Activated naive CD4-positive, alpha-beta T cell treated with anti-CD3 and anti-CD28 coated beads for 36 hours (primary cell): ENCODE measurements around the gene CYP3A5. TPM values are rescaled to one million over a fixed set of nuclear protein-coding genes. Genes with fewer than 3 reads are reported as not detected.
"Not testable (repeated sequence)": the region's sequence is repeated elsewhere in the genome, so short reads cannot be mapped to it uniquely, and the experiment has no call there.

Experiments
- CTCF ChIA-PET: fragments of 350-600 bp; sonication (Branson Sonifier 250); formaldehyde crosslinking; loops from one replicate; lab custom pipeline; 2021; ENCODE audit warnings: antibody characterized with exemption; lab: Charles Lee
- DNase-seq: peaks from one replicate; pipeline ENCODE4 v3.0.0-alpha.2; 2020
- H3K27ac Mint-ChIP-seq: one replicate; pipeline ENCODE4 v1.8.0; 2021; ENCODE audit warnings: mild to moderate bottlenecking, mixed read lengths
- H3K27me3 Mint-ChIP-seq: one replicate; pipeline ENCODE4 v1.8.0; 2021; ENCODE audit warnings: low read depth, mixed read lengths
- H3K36me3 Mint-ChIP-seq: one replicate; pipeline ENCODE4 v1.8.0; 2021; ENCODE audit warnings: low read depth, mixed read lengths
- H3K4me1 Mint-ChIP-seq: one replicate; pipeline ENCODE4 v1.8.0; 2021; ENCODE audit warnings: low read depth, mixed read lengths
- H3K4me3 Mint-ChIP-seq: one replicate; pipeline ENCODE4 v1.8.0; 2021; ENCODE audit warnings: mild to moderate bottlenecking, moderate library complexity, mixed read lengths
- H3K9me3 Mint-ChIP-seq: one replicate; pipeline ENCODE4 v1.8.0; 2021; ENCODE audit warnings: mixed read lengths
- intact Hi-C: fragments of 100-400 bp; cut with micrococcal nuclease; formaldehyde crosslinking; loops from one replicate; pipeline ENCODE4 v1.15.1; 2023
- total RNA-seq, 2 experiments: library from RNA; stranded (reverse); gene quantifications; one replicate each; pipeline ENCODE4 v1.2.3, GENCODE V29; 2021

The CYP3A5 gene
- total RNA-seq, 2 experiments from 2014 or later: 0.86 TPM

GRCh38 chr7:99651290-99651689, 28.5 kb downstream of the CYP3A5 start:
- peaks cover 19% of the 10 kb centered on the region for H3K4me1 Mint-ChIP-seq
- peaks cover 31% of the 10 kb centered on the region for H3K36me3 Mint-ChIP-seq
- DNase-seq: no peak
- H3K4me3 Mint-ChIP-seq: no peak overlapping the region
- H3K27me3 Mint-ChIP-seq: no peaks in the 10 kb centered on the region
- no peaks in the 10 kb centered on the region for H3K9me3 Mint-ChIP-seq
- H3K27ac Mint-ChIP-seq: no peak overlapping the region
- intact Hi-C loops: no loop called here
- CTCF ChIA-PET: interaction anchor here (1.1 kb wide), 1 partner anchor 9 kb away, joined by 3 read pairs; no protein-coding TSS in a partner anchor

- CTCF ChIA-PET: no interaction called here
- Mint-ChIP-seq H3K4me1 (peaks cover 18% of the 10 kb centered on the region), H3K9me3 (no peaks in the 10 kb centered on the region), H3K27me3 (no peaks in the 10 kb centered on the region), H3K36me3 (peaks cover 40% of the 10 kb centered on the region), H3K27ac (peak overlapping the region; percentile 84), H3K4me3 (no peak overlapping the region)
- intact Hi-C loops: loop anchor here (1.0 to 2.0 kb wide), 4 partner anchors 12 to 139 kb away; no protein-coding TSS in a partner anchor
- peak; percentile 74 for DNase-seq
These were observed 31.0 kb downstream of the CYP3A5 start for GRCh38 chr7:99648843-99649242.

- H3K27me3 Mint-ChIP-seq: no peaks in the 10 kb centered on the region
- H3K4me1 Mint-ChIP-seq: peaks cover 31% of the 10 kb centered on the region
- H3K36me3 Mint-ChIP-seq: peaks cover 41% of the 10 kb centered on the region
- no peak overlapping the region for H3K27ac Mint-ChIP-seq
- no peak overlapping the region for H3K4me3 Mint-ChIP-seq
- intact Hi-C loops: no loop called here
- DNase-seq: no peak
- H3K9me3 Mint-ChIP-seq: no peaks in the 10 kb centered on the region
- CTCF ChIA-PET: no interaction called here
These were observed 34.2 kb downstream of the CYP3A5 start for GRCh38 chr7:99645590-99645989.

GRCh38 chr7:99644431-99644830, 35.4 kb downstream of the CYP3A5 start:
- no peaks in the 10 kb centered on the region for H3K9me3 Mint-ChIP-seq
- H3K36me3 Mint-ChIP-seq: peaks cover 42% of the 10 kb centered on the region
- H3K4me1 Mint-ChIP-seq: peaks cover 35% of the 10 kb centered on the region
- no peak overlapping the region for H3K27ac Mint-ChIP-seq
- CTCF ChIA-PET: no interaction called here
- H3K27me3 Mint-ChIP-seq: no peaks in the 10 kb centered on the region
- DNase-seq: no peak
- no peak overlapping the region for H3K4me3 Mint-ChIP-seq
- intact Hi-C loops: no loop called here

- peaks cover 46% of the 10 kb centered on the region for H3K36me3 Mint-ChIP-seq
- H3K27ac Mint-ChIP-seq: no peak overlapping the region
- H3K9me3 Mint-ChIP-seq: no peaks in the 10 kb centered on the region
- intact Hi-C loops: no loop called here
- no peaks in the 10 kb centered on the region for H3K27me3 Mint-ChIP-seq
- no peak for DNase-seq
- H3K4me3 Mint-ChIP-seq: no peak overlapping the region
- CTCF ChIA-PET: no interaction called here
- peaks cover 36% of the 10 kb centered on the region for H3K4me1 Mint-ChIP-seq
These were observed 36.3 kb downstream of the CYP3A5 start for GRCh38 chr7:99643464-99643863.

- H3K9me3 Mint-ChIP-seq: no peaks in the 10 kb centered on the region
- H3K36me3 Mint-ChIP-seq: peaks cover 49% of the 10 kb centered on the region
- peaks cover 44% of the 10 kb centered on the region for H3K4me1 Mint-ChIP-seq
- intact Hi-C loops: no loop called here
- H3K27me3 Mint-ChIP-seq: no peaks in the 10 kb centered on the region
- no peak for DNase-seq
- CTCF ChIA-PET: no interaction called here
- no peak overlapping the region for H3K4me3 Mint-ChIP-seq
- peak overlapping the region; percentile 33 for H3K27ac Mint-ChIP-seq
These were observed 37.8 kb downstream of the CYP3A5 start for GRCh38 chr7:99642027-99642426.

DNA sequence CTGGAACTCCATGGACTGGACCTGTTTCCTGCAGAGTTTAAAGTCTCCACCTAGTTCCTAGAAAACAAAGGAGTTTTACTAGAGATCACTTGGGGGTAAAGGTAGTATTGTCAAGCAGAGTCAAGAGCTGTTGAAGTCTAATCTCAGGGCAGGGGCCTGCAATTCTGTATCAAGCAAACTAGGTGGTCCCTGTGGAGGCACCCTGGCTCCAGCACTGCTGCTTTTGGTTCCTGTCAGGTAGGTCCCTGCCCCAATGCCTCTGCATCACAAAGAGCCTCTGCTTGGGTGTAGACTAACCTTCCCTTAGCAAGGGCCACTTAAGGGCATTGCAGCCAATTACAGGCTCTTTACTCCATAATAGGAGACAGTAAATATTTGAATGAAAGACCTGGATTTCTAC, 40.5 kb downstream of the CYP3A5 start:
- peaks cover 39% of the 10 kb centered on the region for H3K36me3 Mint-ChIP-seq
- peaks cover 60% of the 10 kb centered on the region for H3K4me1 Mint-ChIP-seq
- DNase-seq: no peak
- no peak overlapping the region for H3K4me3 Mint-ChIP-seq
- intact Hi-C loops: no loop called here
- peak overlapping the region; percentile 97 for H3K27ac Mint-ChIP-seq
- H3K27me3 Mint-ChIP-seq: no peaks in the 10 kb centered on the region
- CTCF ChIA-PET: no interaction called here
- no peaks in the 10 kb centered on the region for H3K9me3 Mint-ChIP-seq

DNA sequence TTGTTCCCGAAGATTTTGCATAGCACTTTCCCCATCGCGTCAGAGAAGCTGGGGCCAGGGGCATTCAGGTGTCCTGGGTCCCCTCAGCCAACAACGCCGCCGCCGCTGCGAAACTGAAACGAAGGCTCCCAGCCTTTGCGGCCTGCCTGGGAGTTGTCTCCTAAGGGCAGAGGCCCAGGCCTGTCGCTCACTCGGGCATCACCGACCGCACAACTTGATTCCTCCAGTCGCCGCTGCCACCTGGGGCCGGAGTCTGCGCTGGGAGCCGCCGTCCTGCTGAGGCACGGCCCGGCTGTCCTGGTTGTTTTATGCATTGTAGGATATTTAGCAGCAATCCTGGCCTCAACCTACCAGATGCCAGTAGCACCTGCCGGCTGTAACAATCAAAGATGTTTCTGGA, 41.1 kb downstream of the CYP3A5 start:
- intact Hi-C loops: no loop called here
- Mint-ChIP-seq H3K4me1 (peaks cover 65% of the 10 kb centered on the region), H3K36me3 (peaks cover 42% of the 10 kb centered on the region), H3K4me3 (no peak overlapping the region), H3K27ac (peak overlapping the region; percentile 97), H3K27me3 (no peaks in the 10 kb centered on the region), H3K9me3 (no peaks in the 10 kb centered on the region)
- CTCF ChIA-PET: no interaction called here
- DNase-seq: no peak

- not testable (repeated sequence) for H3K4me3 Mint-ChIP-seq, H3K27me3 Mint-ChIP-seq, H3K9me3 Mint-ChIP-seq, DNase-seq
- CTCF ChIA-PET: interaction anchor here (0.9 kb wide), 1 partner anchor 22 kb away, joined by 5 read pairs; no protein-coding TSS in a partner anchor
- Mint-ChIP-seq H3K36me3 (peaks cover 42% of the 10 kb centered on the region), H3K27ac (peak overlapping the region; percentile 97), H3K4me1 (peaks cover 74% of the 10 kb centered on the region)
- intact Hi-C loops: loop anchor here (1.0 to 2.0 kb wide), 6 partner anchors 12 to 383 kb away; no protein-coding TSS in a partner anchor
These were observed 42.4 kb downstream of the CYP3A5 start for GRCh38 chr7:99637414-99637813.

DNA sequence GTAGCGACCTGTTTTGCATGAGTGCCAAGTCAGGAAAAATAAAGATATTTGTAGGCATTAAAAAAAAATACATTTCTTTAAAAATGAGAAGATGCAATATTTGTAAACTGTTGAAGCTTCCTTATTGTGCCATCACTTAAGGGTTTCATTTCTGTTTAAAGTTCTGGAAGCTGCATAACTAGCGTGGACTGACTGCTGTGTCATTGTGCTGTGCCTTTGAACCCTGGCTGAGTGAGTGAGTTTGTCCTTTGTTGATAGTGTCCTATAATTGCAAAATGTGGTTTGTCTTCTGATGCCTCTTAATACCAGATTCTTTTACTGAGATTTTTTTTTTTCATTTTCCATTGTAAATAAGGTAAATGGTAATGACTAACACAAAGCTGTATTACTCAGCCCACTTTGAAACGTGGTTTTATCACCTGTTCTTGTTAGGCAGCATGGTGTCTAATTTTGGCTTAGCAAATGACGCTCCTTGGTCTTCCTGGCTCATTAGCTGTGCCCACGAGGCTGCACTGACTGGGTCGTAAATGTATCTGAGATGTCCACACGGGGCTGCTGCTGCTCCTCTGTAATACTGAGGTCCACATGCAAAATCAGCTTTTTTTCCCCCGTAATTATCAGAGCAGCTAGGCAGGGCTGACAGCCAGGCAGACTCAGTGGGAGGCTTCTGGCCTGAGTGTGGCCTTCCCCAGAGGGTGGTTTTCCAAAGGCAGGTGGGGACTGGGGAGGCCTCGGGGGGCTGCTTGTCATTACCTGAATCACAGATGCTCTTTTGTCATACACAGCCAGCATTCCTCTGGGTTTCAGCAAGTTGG, 48.3 kb downstream of the CYP3A5 start:
- CTCF ChIA-PET: interaction anchor here (0.7 to 1.8 kb wide), 14 partner anchors 9 to 359 kb away, joined by 3 to 7 read pairs (median 4); no protein-coding TSS in a partner anchor
- H3K36me3 Mint-ChIP-seq: peaks cover 58% of the 10 kb centered on the region
- H3K27me3 Mint-ChIP-seq: no peaks in the 10 kb centered on the region
- no peak overlapping the region for H3K4me3 Mint-ChIP-seq
- H3K9me3 Mint-ChIP-seq: no peaks in the 10 kb centered on the region
- peak; percentile 85 for DNase-seq
- H3K4me1 Mint-ChIP-seq: peaks cover 62% of the 10 kb centered on the region
- intact Hi-C loops: loop anchor here (1.0 to 5.0 kb wide), 5 partner anchors 17 to 360 kb away; partner anchors contain the start of gene TRIM4
- H3K27ac Mint-ChIP-seq: peak overlapping the region; percentile 97

- Mint-ChIP-seq H3K36me3 (peaks cover 70% of the 10 kb centered on the region), H3K27ac (no peak overlapping the region), H3K4me1 (peaks cover 68% of the 10 kb centered on the region), H3K9me3 (no peaks in the 10 kb centered on the region), H3K27me3 (no peaks in the 10 kb centered on the region), H3K4me3 (no peak overlapping the region)
- intact Hi-C loops: loop anchor here (2.0 to 5.0 kb wide), 2 partner anchors 19 to 288 kb away; partner anchors contain the start of gene TRIM4
- no peak for DNase-seq
- CTCF ChIA-PET: interaction anchor here (0.6 to 1.2 kb wide), 2 partner anchors 13 to 193 kb away, joined by 3 to 5 read pairs; partner anchors contain the start of gene ZSCAN25
These were observed 50.2 kb downstream of the CYP3A5 start for GRCh38 chr7:99629643-99630042.

- intact Hi-C loops: no loop called here
- H3K27me3 Mint-ChIP-seq: no peaks in the 10 kb centered on the region
- peaks cover 75% of the 10 kb centered on the region for H3K36me3 Mint-ChIP-seq
- no peak for DNase-seq
- CTCF ChIA-PET: interaction anchor here (0.6 kb wide), 1 partner anchor 194 kb away, joined by 3 read pairs; no protein-coding TSS in a partner anchor
- peak overlapping the region; percentile 37 for H3K27ac Mint-ChIP-seq
- H3K9me3 Mint-ChIP-seq: no peaks in the 10 kb centered on the region
- no peak overlapping the region for H3K4me3 Mint-ChIP-seq
- peaks cover 72% of the 10 kb centered on the region for H3K4me1 Mint-ChIP-seq
These were observed 51.0 kb downstream of the CYP3A5 start for GRCh38 chr7:99628471-99629465.
